ENCODE results near the gene RASSF3.
"Not testable (repeated sequence)": the region's sequence is repeated elsewhere in the genome, so short reads cannot be mapped to it uniquely, and the experiment has no call there.

RASSF3 gene

GRCh38 chr12:64598831-64599230 lies 11.5 kb upstream of the RASSF3 start:
- no peak for DNase-seq

DNA sequence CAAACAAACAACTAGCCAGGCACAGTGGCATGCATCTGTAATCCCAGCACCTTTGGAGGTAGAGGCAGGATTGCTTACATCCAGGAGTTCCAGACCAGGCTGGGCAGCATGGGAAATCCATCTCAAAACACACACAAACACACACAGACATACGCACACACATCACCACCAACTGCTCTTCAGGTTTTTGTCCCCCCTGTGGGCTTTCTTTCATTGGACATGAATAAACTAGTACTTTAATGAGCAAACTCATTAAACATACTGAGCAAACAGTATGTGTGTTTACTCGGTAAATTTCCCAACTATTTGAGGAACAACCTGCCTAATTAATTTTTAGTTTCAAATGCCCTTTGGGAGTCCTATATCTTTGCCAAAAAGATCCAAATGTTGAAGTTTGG lies 10.1 kb upstream of the RASSF3 start:
- no peak for DNase-seq

DNA sequence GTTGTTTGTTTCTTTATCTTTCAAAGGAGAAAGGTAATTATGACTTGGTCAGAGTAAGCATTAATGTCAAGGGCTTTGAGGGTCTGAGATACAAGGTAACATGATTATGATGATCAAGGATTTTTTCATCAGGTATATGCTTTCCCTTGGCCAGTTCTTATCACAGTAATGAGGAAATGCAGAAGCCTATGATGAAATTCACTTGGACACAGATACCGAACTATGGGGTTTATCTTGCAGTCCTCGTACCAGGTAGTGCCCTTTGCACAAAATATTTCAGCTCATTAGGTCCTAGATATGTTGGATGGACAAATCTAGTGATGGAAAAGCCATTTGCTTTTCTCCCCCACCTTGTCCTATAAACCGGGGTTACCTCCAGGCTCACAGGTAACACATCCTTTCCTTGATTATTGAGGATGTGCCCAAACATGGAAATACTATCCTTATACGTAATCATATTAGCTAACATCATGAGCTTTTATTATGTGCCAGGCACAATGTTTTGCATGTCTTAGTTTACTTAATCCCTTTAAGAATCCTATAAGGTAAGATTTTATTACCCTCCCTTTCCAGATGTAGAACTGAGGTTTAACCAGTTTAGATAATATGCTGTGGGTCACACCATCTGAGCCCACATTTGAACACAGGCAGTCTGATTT lies 7.0 kb upstream of the RASSF3 start:
- no peak for DNase-seq

DNA sequence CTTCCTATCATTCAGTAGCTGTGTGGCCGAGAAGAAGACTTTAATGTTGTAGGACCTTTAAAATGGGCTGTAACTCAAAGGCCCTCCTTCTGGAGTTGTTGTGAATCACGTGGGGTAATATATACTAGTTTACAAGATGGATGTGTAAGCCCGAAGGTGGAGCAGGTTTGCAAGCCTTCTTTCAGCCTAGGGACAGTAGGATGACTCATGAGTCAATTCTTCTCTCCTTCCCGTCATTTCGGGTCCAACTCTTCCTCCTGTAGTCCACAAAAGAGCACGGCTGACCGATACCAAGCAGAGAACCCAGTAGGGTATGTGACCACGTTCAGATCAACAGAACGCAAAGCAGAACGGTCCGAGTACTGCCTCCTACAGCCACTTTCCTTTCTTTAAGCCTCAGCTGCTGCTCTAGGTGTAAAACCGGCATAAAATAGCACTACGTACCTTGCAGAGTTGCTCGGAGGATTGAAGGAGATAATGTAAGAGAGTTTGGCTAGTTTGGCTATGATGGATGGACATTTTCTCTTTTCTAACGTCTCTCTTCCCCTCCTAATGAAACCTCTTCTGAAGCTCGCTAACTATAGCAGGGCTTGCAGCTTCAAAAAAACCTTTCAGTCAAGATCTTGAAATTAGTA lies 1.3 kb upstream of the RASSF3 start:
- DNase-seq, result no peak

- DNase-seq, result no peak
Observed at GRCh38 chr12:64609536-64610078, 688 bp upstream of the RASSF3 start.

- no peak for DNase-seq
Observed at GRCh38 chr12:64610660-64611340, 505 bp downstream of the RASSF3 start.

GRCh38 chr12:64611341-64612284 lies 1.3 kb downstream of the RASSF3 start:
- no peak for DNase-seq

DNA sequence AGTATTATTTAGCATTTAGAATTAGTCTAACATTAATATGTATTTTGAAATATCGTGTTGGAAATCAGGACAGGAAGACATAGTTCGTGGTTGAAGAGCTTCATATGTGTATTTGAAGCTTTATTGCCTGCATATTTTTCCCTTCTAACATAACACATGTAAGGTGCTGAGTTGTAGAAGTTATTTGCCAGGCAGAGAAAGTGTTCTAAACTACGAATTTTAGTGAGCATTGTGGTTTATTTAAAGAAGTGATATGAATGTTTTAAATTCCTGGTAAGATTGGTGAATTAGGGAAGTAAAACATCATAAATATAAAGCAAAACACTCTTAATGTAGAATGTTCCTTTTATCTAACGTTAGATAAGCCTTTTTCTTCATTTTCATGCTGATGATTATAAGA lies 2.5 kb downstream of the RASSF3 start:
- no peak for DNase-seq

DNA sequence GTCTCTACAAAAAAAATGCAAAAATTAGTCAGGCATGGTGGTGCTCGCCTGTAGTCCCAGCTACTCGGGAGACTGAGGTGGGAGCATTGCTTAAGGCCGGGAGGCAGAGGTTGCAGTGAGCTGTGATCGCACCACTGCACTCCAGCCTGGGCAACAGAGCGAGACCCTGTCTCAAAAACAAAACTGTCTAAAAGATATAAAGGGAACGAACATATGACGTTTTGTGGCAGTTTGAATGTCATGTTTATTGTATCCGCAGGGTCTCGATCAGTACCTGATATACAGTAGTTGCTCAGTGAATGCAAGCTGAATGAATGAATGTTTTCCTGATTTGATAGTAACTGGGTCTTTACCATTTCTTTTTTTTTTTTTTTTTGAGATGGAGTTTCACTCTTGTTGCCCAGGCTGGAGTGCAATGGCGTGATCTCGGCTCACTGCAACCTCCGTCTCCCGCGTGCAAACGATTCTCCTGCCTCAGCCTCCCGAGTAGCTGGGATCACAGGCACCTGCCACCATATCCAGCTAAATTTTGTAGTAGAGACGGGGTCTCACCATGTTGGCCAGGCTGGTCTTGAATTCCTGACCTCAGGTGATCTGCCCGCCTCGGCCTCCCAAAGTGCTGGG lies 3.6 kb downstream of the RASSF3 start:
- not testable (repeated sequence) for DNase-seq

DNA sequence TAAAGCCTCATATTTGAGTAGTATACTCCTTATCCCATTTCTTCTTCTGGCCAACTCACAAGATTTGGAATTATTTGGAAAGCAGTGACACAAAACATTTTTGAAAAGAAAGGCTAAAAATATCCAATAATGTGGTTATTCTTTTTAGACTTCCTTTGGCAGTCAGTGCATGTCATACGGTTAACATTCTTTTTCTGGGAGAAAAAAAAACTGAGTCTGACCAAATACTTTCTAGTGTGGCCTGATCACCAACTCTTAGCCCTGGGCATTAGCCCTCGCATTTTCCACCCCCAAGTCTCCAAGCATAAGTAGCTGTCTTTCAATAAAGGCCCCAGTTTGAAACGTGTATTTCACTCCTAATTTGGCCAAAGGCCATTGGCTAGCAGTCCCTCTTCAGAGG lies 5.9 kb downstream of the RASSF3 start:
- DNase-seq, result no peak

DNA sequence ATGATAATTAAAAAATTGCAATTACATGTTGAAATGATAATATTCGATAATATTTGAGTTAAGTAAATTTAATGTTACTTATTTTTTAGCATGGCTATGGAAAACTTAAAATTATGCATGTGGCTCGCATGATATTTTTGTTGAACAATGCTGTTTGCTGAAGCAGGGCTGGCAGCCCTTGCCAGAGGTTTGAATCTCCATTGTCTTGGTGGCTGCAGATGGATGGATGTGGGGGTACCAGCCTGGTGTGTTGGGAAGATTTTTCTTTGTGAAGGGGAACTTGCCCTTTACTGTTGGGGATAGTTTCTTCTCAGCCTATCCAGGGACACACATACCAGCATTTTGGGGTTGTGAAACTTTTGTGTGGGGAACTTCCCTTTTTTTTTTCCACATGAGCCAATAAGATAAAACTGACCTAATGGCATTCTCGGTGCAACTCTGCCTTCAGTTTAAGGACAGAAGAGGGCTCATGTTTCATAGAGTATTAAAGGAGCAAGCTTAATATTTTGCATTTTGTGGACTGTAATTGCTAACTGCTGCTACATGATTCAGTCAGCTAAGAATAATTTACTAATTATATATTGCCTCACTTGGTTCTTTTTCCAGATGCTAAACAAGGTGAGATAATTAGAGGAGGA lies 8.8 kb downstream of the RASSF3 start:
- DNase-seq, result no peak

- DNase-seq, result no peak
Observed at GRCh38 chr12:64621257-64621942, 11.1 kb downstream of the RASSF3 start.

DNA sequence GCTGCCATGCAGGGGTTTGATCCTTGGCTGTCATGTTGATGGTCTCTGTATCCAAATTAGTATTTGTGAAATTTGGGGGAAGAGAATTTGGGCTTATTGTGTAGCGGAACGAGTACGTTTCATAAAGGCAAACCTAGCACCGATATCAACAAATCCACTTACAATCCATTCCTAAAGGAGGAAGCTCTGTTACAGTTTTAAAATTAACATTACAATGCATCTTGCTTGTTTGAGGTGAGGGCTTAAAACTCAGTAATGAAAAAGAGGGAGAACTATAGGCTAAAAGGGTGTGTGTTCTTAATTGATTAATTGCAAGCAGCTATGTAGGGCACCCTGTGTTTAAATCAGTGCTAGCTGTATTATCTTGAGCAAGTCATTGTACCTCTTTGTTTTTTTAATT lies 13.7 kb downstream of the RASSF3 start:
- no peak for DNase-seq

DNA sequence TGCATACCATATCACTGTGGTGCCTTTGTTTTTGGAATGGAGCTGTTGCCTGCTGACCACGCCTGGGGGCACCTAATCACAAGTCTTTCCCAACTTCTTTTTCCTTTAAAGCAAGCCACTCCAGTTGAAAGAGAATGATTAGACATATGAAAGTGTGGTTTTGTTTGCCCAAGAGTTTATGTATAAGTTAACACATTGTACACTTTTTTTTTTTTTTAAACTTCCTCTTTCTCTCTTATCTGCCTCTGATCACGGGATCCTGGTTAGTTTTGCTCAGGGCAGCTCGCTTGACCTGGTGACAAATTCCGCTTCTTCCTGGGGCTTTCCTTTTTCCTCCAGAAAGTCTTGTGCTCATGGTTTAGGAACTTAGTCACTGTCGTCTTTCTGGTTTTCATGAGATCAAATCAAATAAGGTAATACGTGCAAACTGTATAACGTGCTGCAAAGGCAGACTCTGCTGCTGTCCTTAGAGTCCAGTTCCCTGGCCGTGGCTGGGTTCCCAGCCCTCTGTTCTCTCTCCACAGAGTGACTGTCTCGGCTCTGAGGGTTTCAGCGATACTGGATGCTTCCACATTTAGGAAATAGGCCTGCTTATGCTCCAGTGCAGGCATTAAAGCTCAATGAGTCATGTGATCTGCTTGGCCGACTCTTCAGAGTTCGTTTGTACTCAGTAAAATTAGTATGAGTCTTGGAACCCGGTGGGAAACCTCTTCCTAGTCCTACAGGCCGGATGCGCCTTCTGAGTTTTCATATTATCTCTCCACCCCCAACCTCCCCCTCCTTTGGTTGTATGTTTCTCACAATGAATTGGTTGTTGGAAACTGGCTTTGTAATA lies 15.2 kb downstream of the RASSF3 start:
- no peak for DNase-seq

DNA sequence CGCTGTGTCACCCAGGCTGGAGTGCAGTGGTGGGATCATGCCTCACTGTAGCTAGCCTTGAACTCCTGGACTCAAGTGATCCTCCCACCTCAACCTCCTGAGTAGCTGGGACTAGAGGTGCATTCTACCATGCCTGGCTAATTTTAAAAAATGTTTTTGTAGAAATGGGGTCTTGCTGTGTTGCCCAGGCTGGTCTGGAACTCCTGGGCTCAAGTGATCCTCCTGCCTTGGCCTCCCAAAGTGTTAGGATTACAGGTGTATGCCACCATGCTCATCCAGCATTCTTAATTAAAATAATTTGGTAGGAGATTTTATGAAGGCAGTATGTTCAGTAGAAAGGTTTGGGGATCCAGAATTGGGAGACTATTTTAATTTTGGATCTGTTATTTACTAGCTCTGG lies 16.3 kb downstream of the RASSF3 start:
- not testable (repeated sequence) for DNase-seq

DNA sequence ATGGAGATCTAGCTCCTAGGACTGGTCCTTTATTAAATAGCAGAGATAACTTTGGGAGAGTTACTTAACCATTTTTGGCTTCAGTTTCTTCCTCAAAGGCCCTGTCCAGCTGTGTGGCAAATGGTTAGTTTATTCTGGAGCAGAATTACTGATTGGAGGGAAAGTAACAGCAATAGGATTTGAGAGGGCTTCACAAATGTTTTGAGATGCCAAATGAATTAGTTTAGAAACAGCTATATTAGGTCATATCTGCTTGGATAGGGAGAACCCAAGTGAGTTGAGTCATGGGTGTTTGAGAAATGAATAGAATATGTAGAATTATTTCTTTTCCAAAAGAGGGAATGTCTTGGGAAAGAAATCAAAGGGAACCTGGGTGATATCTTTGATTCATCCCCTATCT lies 17.5 kb downstream of the RASSF3 start:
- DNase-seq, result no peak

- DNase-seq, result no peak
Observed at GRCh38 chr12:64631197-64631596, 20.9 kb downstream of the RASSF3 start.

- DNase-seq, result no peak
Observed at GRCh38 chr12:64633011-64633939, 23.0 kb downstream of the RASSF3 start.

DNA sequence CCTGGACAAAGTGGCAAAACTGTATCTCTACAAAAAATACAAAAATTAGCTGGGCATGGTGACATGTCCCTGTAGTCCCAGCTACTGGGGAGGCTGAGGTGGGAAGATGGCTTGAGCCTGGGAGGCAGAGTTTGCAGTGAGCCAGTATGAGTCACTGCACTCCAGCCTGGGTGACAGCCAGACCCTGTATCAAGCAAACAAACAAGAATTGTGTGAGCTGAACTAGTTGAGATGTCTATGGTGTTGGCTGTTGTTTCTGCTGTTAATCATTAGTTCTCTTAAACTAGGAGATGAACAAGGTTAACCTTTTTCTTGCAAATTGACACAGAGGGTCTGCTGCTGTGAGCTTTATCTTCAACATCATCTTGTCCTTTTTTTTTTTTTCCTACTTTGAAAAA lies 23.6 kb downstream of the RASSF3 start:
- DNase-seq, result no peak

All from cortex of kidney (tissue), 1 donor.